OCI-LY3 (cell line): Measurements from ENCODE around the gene SHROOM3.

ENCODE experiments used
- EZH2phosphoT487 ChIP-seq: fragments of 200-600 bp; shearing (Covaris generic); IDR thresholded peaks from 2 replicates; pipeline ENCODE4 v1.6.1; 2018; ENCODE audit warnings: antibody characterized with exemption, mixed run types, low read depth
- TF ChIP-seq, protein P1 (sequence below): fragments of 200-600, 300-600 bp; sonication (generic); IDR thresholded peaks from 2 replicates; pipeline ENCODE4 v1.5.1; 2014; ENCODE audit warnings: antibody characterized with exemption, low read length, low read depth

- TF ChIP-seq, protein P1, sequence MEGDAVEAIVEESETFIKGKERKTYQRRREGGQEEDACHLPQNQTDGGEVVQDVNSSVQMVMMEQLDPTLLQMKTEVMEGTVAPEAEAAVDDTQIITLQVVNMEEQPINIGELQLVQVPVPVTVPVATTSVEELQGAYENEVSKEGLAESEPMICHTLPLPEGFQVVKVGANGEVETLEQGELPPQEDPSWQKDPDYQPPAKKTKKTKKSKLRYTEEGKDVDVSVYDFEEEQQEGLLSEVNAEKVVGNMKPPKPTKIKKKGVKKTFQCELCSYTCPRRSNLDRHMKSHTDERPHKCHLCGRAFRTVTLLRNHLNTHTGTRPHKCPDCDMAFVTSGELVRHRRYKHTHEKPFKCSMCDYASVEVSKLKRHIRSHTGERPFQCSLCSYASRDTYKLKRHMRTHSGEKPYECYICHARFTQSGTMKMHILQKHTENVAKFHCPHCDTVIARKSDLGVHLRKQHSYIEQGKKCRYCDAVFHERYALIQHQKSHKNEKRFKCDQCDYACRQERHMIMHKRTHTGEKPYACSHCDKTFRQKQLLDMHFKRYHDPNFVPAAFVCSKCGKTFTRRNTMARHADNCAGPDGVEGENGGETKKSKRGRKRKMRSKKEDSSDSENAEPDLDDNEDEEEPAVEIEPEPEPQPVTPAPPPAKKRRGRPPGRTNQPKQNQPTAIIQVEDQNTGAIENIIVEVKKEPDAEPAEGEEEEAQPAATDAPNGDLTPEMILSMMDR = no peak
- no peak for TF ChIP-seq EZH2phosphoT487
Measured at GRCh38 chr4:76822303-76822702, 387.3 kb downstream of the SHROOM3 start.
